ENCODE data around the gene GALR1. TPM values are rescaled to one million over a fixed set of nuclear protein-coding genes. Genes with fewer than 3 reads are reported as not detected.
"Not testable (repeated sequence)": the region's sequence is repeated elsewhere in the genome, so short reads cannot be mapped to it uniquely, and the experiment has no call there.

GALR1 gene
- total RNA-seq, 2 donors from 2014 or later = not detected

- Mint-ChIP-seq H3K4me1 (peaks cover 3% of the 10 kb centered on the region), H3K27ac (no peak overlapping the region)
- ATAC-seq = no peak
Measured at GRCh38 chr18:77222464-77222863, 27.2 kb upstream of the GALR1 start.

DNA sequence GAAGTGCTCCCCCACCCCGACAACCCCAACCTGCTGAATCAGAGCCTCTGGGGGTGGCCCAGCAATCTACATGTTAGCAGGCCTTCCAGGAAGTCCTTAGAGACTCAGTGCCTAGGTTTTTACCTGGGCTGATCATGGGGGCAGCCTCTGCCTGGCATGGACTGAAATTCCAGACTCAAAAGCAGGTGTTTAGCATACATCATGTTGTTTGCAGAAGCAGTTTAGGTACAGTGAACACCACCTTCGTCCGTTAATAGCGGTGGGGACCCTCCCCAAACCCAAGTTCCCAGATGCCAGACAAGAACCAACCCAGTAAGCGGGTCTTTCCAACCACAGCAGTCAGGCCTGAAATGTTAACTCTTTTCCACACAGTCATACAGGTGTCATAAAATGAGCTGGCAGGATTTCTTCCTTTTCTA, 26.4 kb upstream of the GALR1 start:
- DNase-seq (no peak), ATAC-seq (no peak)
- H3K27ac Mint-ChIP-seq = no peak overlapping the region
- H3K9me3 ChIP-seq (ENCODE audit: control insufficient read depth, low read length, poor library complexity, severe bottlenecking) = no peaks in the 10 kb centered on the region
- peaks cover 3% of the 10 kb centered on the region for H3K4me1 Mint-ChIP-seq
- peaks cover 2% of the 10 kb centered on the region for H3K36me3 Mint-ChIP-seq (ENCODE audit: low read depth)
- peaks cover 10% of the 10 kb centered on the region for H3K27me3 Mint-ChIP-seq
- no peak overlapping the region for H3K4me3 Mint-ChIP-seq

More at GRCh38 chr18:77222464-77222863, 27.2 kb upstream of the GALR1 start:
- peaks cover 4% of the 10 kb centered on the region for H3K27me3 Mint-ChIP-seq
- H3K4me3 Mint-ChIP-seq = no peak overlapping the region
- DNase-seq = no peak
- H3K9me3 ChIP-seq (ENCODE audit: control insufficient read depth, low read length, poor library complexity, severe bottlenecking) = no peaks in the 10 kb centered on the region
- peaks cover 2% of the 10 kb centered on the region for H3K36me3 Mint-ChIP-seq (ENCODE audit: low read depth)

GRCh38 chr18:77223653-77224052, 26.0 kb upstream of the GALR1 start:
- Mint-ChIP-seq H3K36me3 (ENCODE audit: low read depth) (peaks cover 2% of the 10 kb centered on the region), H3K4me1 (peaks cover 3% of the 10 kb centered on the region), H3K4me3 (no peak overlapping the region), H3K27me3 (peaks cover 14% of the 10 kb centered on the region), H3K27ac (no peak overlapping the region)
- no peak for DNase-seq
- H3K9me3 ChIP-seq (ENCODE audit: control insufficient read depth, low read length, poor library complexity, severe bottlenecking) = no peaks in the 10 kb centered on the region
- ATAC-seq = no peak

DNA sequence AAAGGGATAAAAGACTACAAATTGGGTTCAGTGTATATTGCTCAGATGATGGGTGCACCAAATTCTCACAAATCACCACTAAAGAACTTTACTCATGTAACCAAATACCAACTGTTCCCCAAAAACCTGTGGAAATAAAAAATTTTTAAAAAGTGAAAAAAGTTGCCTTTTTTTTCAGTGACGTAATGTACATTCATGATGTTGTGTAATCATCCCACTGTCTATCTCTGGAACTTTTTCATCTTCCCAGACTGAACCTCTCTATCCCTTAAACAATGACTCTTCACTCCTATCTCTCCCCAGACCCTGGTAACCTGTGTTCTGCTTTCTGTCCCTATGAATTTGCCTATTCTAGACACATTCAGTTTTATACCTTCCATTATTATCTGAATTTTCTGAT, 19.0 kb upstream of the GALR1 start:
- no peak for DNase-seq
- no peaks in the 10 kb centered on the region for H3K4me1 Mint-ChIP-seq
- H3K4me3 Mint-ChIP-seq = no peak overlapping the region
- H3K9me3 ChIP-seq (ENCODE audit: control insufficient read depth, low read length, poor library complexity, severe bottlenecking) = no peaks in the 10 kb centered on the region
- no peak for ATAC-seq
- peaks cover 47% of the 10 kb centered on the region for H3K27me3 Mint-ChIP-seq
- H3K27ac Mint-ChIP-seq = no peak overlapping the region
- peaks cover 2% of the 10 kb centered on the region for H3K36me3 Mint-ChIP-seq (ENCODE audit: low read depth)

- H3K4me3 Mint-ChIP-seq = no peak overlapping the region
- peaks cover 4% of the 10 kb centered on the region for H3K36me3 Mint-ChIP-seq (ENCODE audit: low read depth)
- H3K9me3 ChIP-seq (ENCODE audit: control insufficient read depth, low read length, poor library complexity, severe bottlenecking) = peaks cover 4% of the 10 kb centered on the region
- H3K27me3 Mint-ChIP-seq = peaks cover 32% of the 10 kb centered on the region
- H3K4me1 Mint-ChIP-seq = no peaks in the 10 kb centered on the region
- no peak for DNase-seq
- no peak for ATAC-seq
- no peak overlapping the region for H3K27ac Mint-ChIP-seq
Measured at GRCh38 chr18:77234504-77235365, 14.9 kb upstream of the GALR1 start.

DNA sequence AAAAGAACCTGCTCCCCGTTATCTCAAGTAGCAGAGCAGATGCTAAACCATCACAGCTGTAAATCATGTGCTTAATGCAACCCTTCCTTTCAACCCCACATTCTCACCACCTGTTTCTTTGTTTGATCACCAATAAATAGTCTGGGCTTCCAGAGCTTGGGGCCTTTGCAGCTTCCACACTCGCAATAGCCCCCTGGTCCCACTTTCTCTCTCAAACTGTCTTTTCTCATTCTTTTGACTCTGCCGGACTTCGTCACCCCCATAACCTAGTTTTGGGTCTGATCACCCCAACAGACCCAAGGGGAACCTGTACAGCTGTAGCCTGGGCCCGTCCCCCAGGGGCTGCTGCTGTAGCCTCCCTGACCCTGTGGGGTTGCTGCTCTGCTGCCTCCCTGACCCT, 10.4 kb upstream of the GALR1 start:
- H3K27ac Mint-ChIP-seq; ATAC-seq; H3K36me3 Mint-ChIP-seq (ENCODE audit: low read depth); DNase-seq; H3K4me3 Mint-ChIP-seq; H3K4me1 Mint-ChIP-seq; H3K9me3 ChIP-seq (ENCODE audit: control insufficient read depth, low read length, poor library complexity, severe bottlenecking): not testable (repeated sequence)
- peaks cover 13% of the 10 kb centered on the region for H3K27me3 Mint-ChIP-seq

DNA sequence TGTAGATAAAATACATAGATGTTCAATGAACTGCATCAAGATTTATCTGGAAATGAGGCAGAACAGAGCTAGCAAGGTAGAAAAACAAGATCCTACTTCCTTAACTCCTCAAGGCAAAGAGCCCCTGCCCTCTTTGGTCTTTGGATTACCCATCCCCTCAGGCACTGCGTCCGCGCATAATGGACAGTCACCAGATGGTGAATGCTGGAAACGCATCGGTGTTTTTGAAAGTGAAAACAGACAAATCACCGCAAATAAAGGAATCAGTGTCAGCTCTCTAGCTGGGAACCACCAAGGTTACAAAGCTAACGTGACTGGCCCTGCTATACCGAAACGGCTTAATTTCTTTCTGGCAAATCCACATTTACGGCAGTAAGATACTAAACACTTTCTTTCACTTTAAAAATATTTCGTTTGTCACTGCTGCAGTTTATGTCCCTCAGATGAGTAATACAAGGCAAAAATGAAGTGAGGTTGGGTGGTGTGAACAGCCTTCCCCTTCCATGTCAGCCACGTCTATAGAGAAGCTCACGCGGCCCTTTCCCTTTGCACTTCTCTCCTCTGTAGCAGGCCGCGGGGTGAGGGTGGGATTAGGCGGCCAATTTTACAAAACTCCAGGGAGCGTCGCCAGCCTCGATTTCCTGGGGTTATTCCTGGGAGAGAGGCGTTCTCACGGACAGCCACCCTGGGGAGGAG, 627 bp upstream of the GALR1 start:
- Mint-ChIP-seq H3K27me3 (peaks cover 52% of the 10 kb centered on the region), H3K4me3 (peak overlapping the region; percentile 77), H3K36me3 (ENCODE audit: low read depth) (peaks cover 2% of the 10 kb centered on the region), H3K27ac (no peak overlapping the region), H3K4me1 (peaks cover 3% of the 10 kb centered on the region)
- DNase-seq (no peak), ATAC-seq (no peak)
- H3K9me3 ChIP-seq (ENCODE audit: control insufficient read depth, low read length, poor library complexity, severe bottlenecking) = peaks cover 2% of the 10 kb centered on the region

DNA sequence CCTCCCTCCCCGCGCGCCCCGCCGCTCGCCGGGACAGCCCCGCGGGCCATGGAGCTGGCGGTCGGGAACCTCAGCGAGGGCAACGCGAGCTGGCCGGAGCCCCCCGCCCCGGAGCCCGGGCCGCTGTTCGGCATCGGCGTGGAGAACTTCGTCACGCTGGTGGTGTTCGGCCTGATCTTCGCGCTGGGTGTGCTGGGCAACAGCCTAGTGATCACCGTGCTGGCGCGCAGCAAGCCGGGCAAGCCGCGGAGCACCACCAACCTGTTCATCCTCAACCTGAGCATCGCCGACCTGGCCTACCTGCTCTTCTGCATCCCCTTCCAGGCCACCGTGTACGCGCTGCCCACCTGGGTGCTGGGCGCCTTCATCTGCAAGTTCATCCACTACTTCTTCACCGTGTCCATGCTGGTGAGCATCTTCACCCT, 865 bp downstream of the GALR1 start:
- H3K4me1 Mint-ChIP-seq = peaks cover 3% of the 10 kb centered on the region
- H3K36me3 Mint-ChIP-seq (ENCODE audit: low read depth) = peaks cover 4% of the 10 kb centered on the region
- H3K27me3 Mint-ChIP-seq = peaks cover 50% of the 10 kb centered on the region
- DNase-seq = no peak
- ATAC-seq = no peak
- no peak overlapping the region for H3K27ac Mint-ChIP-seq
- H3K9me3 ChIP-seq (ENCODE audit: control insufficient read depth, low read length, poor library complexity, severe bottlenecking) = peaks cover 2% of the 10 kb centered on the region
- H3K4me3 Mint-ChIP-seq = peak overlapping the region; percentile 63

DNA sequence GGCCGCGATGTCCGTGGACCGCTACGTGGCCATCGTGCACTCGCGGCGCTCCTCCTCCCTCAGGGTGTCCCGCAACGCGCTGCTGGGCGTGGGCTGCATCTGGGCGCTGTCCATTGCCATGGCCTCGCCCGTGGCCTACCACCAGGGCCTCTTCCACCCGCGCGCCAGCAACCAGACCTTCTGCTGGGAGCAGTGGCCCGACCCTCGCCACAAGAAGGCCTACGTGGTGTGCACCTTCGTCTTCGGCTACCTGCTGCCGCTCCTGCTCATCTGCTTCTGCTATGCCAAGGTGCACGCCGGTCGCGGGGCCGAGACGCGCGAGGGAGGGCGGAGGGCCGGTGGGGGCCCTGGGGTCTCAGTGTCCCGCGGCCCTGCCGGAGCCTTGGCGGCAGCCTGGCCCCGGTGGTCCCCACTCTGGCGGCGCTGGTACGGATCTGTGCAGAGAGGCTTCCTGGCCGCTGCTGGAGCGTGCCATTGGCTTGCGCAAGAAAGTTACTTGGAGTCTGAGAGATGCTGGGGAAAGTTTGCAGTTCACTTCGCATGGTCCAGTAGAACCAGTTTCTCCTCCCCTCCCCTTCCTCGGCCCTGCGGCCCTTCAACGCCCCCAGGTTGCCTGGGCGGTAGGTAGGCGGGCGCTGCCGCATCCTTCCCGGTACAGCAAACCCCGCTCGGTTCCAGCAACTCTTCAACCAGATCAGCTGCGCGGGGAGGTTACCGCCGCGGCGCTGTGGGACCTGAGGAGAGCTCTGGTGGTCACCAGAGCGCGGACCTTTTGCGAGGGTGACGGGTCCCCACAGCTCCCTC, 1.5 kb downstream of the GALR1 start:
- H3K27me3 Mint-ChIP-seq = peaks cover 46% of the 10 kb centered on the region
- H3K9me3 ChIP-seq (ENCODE audit: control insufficient read depth, low read length, poor library complexity, severe bottlenecking) = peaks cover 2% of the 10 kb centered on the region
- ATAC-seq (no peak), DNase-seq (no peak)
- H3K4me3 Mint-ChIP-seq = peak overlapping the region; percentile 63
- peaks cover 4% of the 10 kb centered on the region for H3K36me3 Mint-ChIP-seq (ENCODE audit: low read depth)
- peaks cover 3% of the 10 kb centered on the region for H3K4me1 Mint-ChIP-seq
- no peak overlapping the region for H3K27ac Mint-ChIP-seq

DNA sequence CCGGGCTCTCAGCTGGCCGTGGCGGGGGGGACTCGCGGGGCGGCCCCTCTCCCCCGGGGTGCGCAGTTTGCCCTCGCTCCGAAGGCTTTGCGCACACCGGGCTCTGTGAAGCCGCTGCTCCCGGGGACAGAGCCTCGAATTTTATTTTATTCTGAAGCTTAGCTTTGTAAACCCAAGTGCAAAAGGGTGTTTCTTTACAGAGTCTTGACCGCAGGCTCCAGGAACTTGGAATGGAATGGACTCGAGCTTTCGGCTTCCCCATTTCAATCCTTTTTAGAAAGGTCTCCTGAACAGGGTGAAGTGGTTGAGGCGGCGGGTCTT, 2.0 kb downstream of the GALR1 start:
- no peak for ATAC-seq
- peaks cover 2% of the 10 kb centered on the region for H3K9me3 ChIP-seq (ENCODE audit: control insufficient read depth, low read length, poor library complexity, severe bottlenecking)
- H3K4me1 Mint-ChIP-seq = peaks cover 3% of the 10 kb centered on the region
- no peak overlapping the region for H3K27ac Mint-ChIP-seq
- H3K4me3 Mint-ChIP-seq = no peak overlapping the region
- DNase-seq = no peak
- H3K36me3 Mint-ChIP-seq (ENCODE audit: low read depth) = peaks cover 4% of the 10 kb centered on the region
- H3K27me3 Mint-ChIP-seq = peaks cover 47% of the 10 kb centered on the region

DNA sequence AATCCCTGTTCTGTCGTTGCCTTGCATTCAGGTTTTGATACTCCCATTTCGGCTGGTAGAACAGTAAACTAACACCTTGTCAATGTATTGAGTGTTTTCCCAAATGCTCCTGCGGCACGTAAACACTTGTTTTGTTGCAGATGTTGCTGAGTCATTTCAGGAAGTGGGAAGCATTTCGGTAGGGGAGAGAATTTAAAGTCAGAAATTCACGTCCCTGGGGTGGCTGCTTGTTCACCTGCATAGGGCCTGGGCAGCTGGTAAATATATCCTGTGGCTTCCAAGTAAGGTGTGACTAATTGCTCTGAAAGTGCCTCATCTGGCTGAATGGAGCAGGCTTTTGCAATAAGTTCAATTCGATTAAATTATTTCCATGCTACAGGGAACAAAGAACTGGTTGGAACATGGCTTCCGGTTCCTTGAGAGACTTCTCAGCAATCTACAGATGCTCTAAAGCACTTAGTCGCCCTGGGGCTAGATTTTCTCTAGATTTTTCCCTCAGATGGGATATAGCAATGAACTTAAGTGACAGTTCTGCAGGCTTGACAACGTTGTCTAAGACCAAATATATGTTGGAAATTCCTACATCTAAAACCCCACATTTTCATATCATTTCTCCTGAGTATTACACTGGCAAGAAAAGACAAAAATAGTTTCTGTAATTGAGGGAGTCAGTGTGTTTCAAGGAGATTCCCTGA, 5.2 kb downstream of the GALR1 start:
- no peak overlapping the region for H3K27ac Mint-ChIP-seq

DNA sequence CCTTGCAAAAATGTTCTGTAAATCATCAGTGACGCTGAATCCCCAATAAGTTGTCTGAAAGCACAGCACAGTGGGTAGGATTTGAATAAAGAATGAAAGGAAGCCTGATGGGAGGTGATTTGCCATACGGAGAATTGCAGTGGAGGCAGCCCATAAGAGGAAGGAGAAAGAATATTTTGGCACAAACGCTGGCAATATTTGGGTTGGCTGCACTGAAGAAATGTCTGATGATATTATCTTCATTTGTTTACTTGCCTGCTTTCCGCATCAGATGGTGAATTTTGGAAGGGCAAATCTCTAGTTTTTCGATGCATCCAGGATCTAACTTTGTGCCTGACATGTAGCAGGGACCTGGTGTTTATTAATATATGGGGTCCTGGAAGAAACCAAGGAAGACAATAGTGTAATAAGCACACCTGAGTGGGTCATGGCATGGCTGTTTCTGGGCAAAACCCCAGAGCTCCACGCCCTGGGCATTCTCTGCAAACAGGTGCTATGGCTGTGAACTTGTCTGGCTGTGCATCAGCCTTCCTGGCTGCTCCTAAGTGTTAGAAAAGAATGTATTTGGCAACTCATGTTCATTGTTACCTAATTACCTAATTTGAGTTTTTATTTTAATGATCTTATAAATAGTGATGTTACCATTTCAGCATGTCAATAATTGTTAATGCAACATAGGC, 5.9 kb downstream of the GALR1 start:
- DNase-seq (no peak), ATAC-seq (no peak)
- no peak overlapping the region for H3K27ac Mint-ChIP-seq
- H3K27me3 Mint-ChIP-seq = peaks cover 38% of the 10 kb centered on the region
- H3K36me3 Mint-ChIP-seq (ENCODE audit: low read depth) = peaks cover 4% of the 10 kb centered on the region
- no peaks in the 10 kb centered on the region for H3K9me3 ChIP-seq (ENCODE audit: control insufficient read depth, low read length, poor library complexity, severe bottlenecking)
- no peak overlapping the region for H3K4me3 Mint-ChIP-seq
- H3K4me1 Mint-ChIP-seq = no peaks in the 10 kb centered on the region

More for the DNA sequence above, 5.2 kb downstream of the GALR1 start:
- H3K4me1 Mint-ChIP-seq = no peaks in the 10 kb centered on the region
- ATAC-seq (no peak), DNase-seq (no peak)
- H3K9me3 ChIP-seq (ENCODE audit: control insufficient read depth, low read length, poor library complexity, severe bottlenecking) = no peaks in the 10 kb centered on the region
- H3K4me3 Mint-ChIP-seq = no peak overlapping the region
- peaks cover 33% of the 10 kb centered on the region for H3K27me3 Mint-ChIP-seq
- peaks cover 4% of the 10 kb centered on the region for H3K36me3 Mint-ChIP-seq (ENCODE audit: low read depth)
